Astrocyte (in vitro differentiated cells and primary cell): Measurements from ENCODE around the gene ZNF586. TPM values are rescaled to one million over a fixed set of nuclear protein-coding genes. Genes with fewer than 3 reads are reported as not detected.

Source experiments
- DNase-seq: peaks from one replicate; pipeline ENCODE4 v3.0.0-alpha.2; 2010; ENCODE audit warnings: low read depth
- FAIRE-seq: peaks from 2 replicates; lab custom pipeline; 2011; peaks lifted over from hg19 to GRCh38; lab: Jason Lieb, UNC
- H2AFZ ChIP-seq: 2 replicates; pipeline ENCODE4 v1.6.0; 2012; ENCODE audit warnings: low read depth, low read length, inconsistent platforms
- H3K27ac ChIP-seq: 2 replicates; pipeline ENCODE4 v1.5.1; 2011; ENCODE audit warnings: low read depth, low read length, inconsistent platforms
- H3K27me3 ChIP-seq: 2 replicates; pipeline ENCODE4 v1.6.0; 2011; ENCODE audit warnings: low read length, inconsistent platforms; ENCODE audit not compliant: insufficient read depth
- H3K36me3 ChIP-seq: 2 replicates; pipeline ENCODE4 v1.5.1; 2011; ENCODE audit warnings: low read length, inconsistent platforms; ENCODE audit not compliant: insufficient read depth
- H3K4me1 ChIP-seq: 2 replicates; pipeline ENCODE4 v1.5.1; 2011; ENCODE audit warnings: low read length, inconsistent platforms; ENCODE audit not compliant: insufficient read depth
- H3K4me2 ChIP-seq: 2 replicates; pipeline ENCODE4 v1.6.0; 2012; ENCODE audit warnings: low read length, inconsistent platforms
- H3K4me3 ChIP-seq: 2 replicates; pipeline ENCODE4 v1.5.1; 2011; ENCODE audit warnings: low read depth, mild to moderate bottlenecking, low read length, inconsistent platforms; ENCODE audit not compliant: insufficient read depth
- H3K79me2 ChIP-seq: 2 replicates; pipeline ENCODE4 v1.6.0; 2012; ENCODE audit warnings: mild to moderate bottlenecking, low read length, inconsistent platforms; ENCODE audit not compliant: insufficient read depth
- H3K9ac ChIP-seq: 2 replicates; pipeline ENCODE4 v1.6.0; 2012; ENCODE audit warnings: mild to moderate bottlenecking, low read length, inconsistent platforms
- H3K9me3 ChIP-seq: 2 replicates; pipeline ENCODE4 v1.5.1; 2012; ENCODE audit warnings: low read depth, mild to moderate bottlenecking, low read length, inconsistent platforms; ENCODE audit not compliant: insufficient read depth
- H4K20me1 ChIP-seq: 2 replicates; pipeline ENCODE4 v1.6.0; 2012; ENCODE audit warnings: low read length, inconsistent platforms; ENCODE audit not compliant: insufficient read depth
- H3K27ac Mint-ChIP-seq: one replicate; pipeline ENCODE4 v1.8.0; 2021; ENCODE audit warnings: mild to moderate bottlenecking, mixed read lengths; ENCODE audit not compliant: unreplicated experiment
- H3K27me3 Mint-ChIP-seq: one replicate; pipeline ENCODE4 v1.8.0; 2021; ENCODE audit warnings: low read depth, mixed read lengths; ENCODE audit not compliant: unreplicated experiment
- H3K36me3 Mint-ChIP-seq: one replicate; pipeline ENCODE4 v1.8.0; 2021; ENCODE audit warnings: low read depth, mixed read lengths; ENCODE audit not compliant: unreplicated experiment
- H3K4me1 Mint-ChIP-seq: one replicate; pipeline ENCODE4 v1.8.0; 2021; ENCODE audit warnings: low read depth, mixed read lengths; ENCODE audit not compliant: unreplicated experiment
- H3K4me3 Mint-ChIP-seq: one replicate; pipeline ENCODE4 v1.8.0; 2021; ENCODE audit warnings: mild to moderate bottlenecking, moderate library complexity, mixed read lengths; ENCODE audit not compliant: unreplicated experiment
- H3K9me3 Mint-ChIP-seq: one replicate; pipeline ENCODE4 v1.8.0; 2021; ENCODE audit warnings: mild to moderate bottlenecking, mixed read lengths; ENCODE audit not compliant: unreplicated experiment
- EZH2 ChIP-seq: IDR thresholded peaks from 2 replicates; pipeline ENCODE4 v1.6.1; 2012; ENCODE audit warnings: mild to moderate bottlenecking, low read length, inconsistent platforms; ENCODE audit not compliant: insufficient read depth
- total RNA-seq: library from RNA; stranded (reverse); gene quantifications from 2 replicates; pipeline ENCODE4 v1.2.1, GENCODE V29; 2021
- TF ChIP-seq, protein P1 (sequence below): IDR thresholded peaks from 2 replicates; pipeline ENCODE4 v1.5.1; 2011; ENCODE audit warnings: low read depth, mild to moderate bottlenecking, inconsistent platforms, low read length, moderate library complexity; ENCODE audit not compliant: insufficient read depth

ZNF586 gene
- total RNA-seq, 1 donor from 2014 or later: 11.5 TPM

DNA sequence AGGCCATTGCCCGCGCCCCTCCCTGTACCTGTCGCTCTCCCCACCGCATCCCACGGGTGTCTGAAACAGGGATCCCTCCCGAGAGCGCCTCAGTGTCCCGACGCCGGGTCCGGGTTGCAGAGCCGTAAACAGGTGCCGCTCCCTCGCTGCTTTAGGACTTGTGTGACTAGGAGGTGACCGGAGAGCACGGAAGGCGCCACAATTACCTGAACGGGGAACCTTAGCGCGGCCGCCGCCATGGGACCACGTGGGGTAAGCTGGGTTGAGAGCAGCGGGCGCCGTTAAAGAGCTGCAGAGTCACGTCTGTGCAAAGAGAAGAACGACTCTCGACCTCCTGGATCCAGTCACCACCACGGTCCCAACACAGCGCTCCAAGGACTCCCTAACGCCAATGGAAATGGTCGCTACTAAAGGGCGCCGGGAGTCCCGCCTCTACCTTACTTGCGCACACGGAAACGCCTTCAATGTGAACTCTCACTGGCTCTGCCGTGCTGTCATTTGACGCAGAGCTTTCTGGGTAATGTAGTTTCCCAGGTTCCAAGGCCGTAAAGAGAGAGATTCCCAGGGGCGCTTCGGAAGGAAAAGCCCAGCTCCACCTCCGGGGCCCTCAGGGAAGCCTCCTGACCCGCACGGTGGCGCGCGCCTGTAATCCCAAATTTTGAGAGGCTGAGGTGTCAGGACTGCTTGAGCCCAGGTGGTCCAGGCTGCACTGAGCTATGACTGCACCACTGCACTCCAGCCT is 45.2 kb downstream of the ZNF586 start, which contains the start of gene ZNF552:
ZNF552 (minus strand) TSS at position 409 of the 742 bp plus-strand sequence; CDS start at position 239, 170 bp downstream.
- no peaks in the 10 kb centered on the region for H4K20me1 ChIP-seq
- H3K36me3 ChIP-seq: no peaks in the 10 kb centered on the region
- DNase-seq (peak; percentile 90), FAIRE-seq (no peak)
- peak within 1 kb of the TSS; percentile 85 for H3K4me3 ChIP-seq
- H3K27me3 ChIP-seq: no peaks in the 10 kb centered on the region
- H3K9me3 Mint-ChIP-seq: no peaks in the 10 kb centered on the region
- no peaks in the 10 kb centered on the region for H3K27me3 Mint-ChIP-seq
- H2AFZ ChIP-seq: peak within 1 kb of the TSS; percentile 76
- peaks cover 3% of the 10 kb centered on the region for H3K4me1 ChIP-seq
- H3K27ac Mint-ChIP-seq: peak within 1 kb of the TSS; percentile 89
- H3K4me2 ChIP-seq: peak within 1 kb of the TSS; percentile 87
- peak within 1 kb of the TSS; percentile 89 for H3K9ac ChIP-seq
- TF ChIP-seq, protein P1, sequence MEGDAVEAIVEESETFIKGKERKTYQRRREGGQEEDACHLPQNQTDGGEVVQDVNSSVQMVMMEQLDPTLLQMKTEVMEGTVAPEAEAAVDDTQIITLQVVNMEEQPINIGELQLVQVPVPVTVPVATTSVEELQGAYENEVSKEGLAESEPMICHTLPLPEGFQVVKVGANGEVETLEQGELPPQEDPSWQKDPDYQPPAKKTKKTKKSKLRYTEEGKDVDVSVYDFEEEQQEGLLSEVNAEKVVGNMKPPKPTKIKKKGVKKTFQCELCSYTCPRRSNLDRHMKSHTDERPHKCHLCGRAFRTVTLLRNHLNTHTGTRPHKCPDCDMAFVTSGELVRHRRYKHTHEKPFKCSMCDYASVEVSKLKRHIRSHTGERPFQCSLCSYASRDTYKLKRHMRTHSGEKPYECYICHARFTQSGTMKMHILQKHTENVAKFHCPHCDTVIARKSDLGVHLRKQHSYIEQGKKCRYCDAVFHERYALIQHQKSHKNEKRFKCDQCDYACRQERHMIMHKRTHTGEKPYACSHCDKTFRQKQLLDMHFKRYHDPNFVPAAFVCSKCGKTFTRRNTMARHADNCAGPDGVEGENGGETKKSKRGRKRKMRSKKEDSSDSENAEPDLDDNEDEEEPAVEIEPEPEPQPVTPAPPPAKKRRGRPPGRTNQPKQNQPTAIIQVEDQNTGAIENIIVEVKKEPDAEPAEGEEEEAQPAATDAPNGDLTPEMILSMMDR: no peak
- no peak for TF ChIP-seq EZH2
- H3K9me3 ChIP-seq: no peaks in the 10 kb centered on the region
- peak within 1 kb of the TSS; percentile 64 for H3K27ac ChIP-seq
- peaks cover 22% of the 10 kb centered on the region for H3K79me2 ChIP-seq
- H3K4me3 Mint-ChIP-seq: peak within 1 kb of the TSS; percentile 97
- peaks cover 8% of the 10 kb centered on the region for H3K36me3 Mint-ChIP-seq
- peaks cover 15% of the 10 kb centered on the region for H3K4me1 Mint-ChIP-seq

DNA sequence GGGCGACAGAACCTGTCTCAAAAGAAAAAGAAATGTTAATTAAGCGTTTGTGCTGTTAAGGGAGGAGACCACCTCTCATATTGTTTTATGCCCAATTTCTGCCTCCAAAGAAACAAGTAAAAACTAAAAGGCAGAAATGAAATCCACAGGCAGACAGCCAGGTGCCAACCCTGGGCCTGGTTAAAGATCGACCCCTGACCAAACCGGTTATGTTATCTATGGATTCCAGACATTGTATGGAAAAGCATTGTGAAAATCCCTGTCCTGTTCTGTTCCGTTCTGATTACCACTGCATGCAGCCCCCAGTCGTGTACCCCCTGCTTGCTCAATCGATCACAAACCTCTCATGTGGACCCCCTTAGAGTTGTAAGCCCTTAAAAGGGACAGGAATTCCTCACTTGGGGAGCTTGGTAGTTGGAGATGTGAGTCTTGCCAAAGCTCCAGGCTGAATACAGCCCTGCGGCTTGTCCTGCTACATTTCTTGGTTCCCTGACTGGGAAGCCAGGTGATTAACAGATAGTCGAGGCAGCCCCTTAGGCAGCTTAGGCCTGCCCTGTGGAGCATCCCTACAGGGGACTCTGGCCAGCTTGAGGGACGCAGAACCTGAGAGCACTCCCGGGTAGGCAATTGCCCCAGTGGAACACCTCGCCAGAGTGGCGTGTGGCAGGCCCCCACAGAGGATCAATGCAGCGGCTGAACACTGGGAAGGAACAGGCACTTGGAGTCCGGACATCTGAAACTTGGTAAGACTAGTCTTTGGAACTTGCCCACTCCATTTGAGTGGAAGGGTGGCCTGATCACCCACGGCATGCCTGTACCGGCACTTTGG is 46.0 kb downstream of the ZNF586 start:
- Histone ChIP-seq H2AFZ (peak overlapping the region; percentile 76), H3K4me2 (peak overlapping the region; percentile 87), H3K4me3 (peak overlapping the region; percentile 85), H3K9ac (peak overlapping the region; percentile 89), H3K36me3 (no peaks in the 10 kb centered on the region), H3K9me3 (no peaks in the 10 kb centered on the region), H3K79me2 (peaks cover 30% of the 10 kb centered on the region), H3K27ac (no peak overlapping the region), H4K20me1 (peaks cover 1% of the 10 kb centered on the region), H3K27me3 (no peaks in the 10 kb centered on the region), H3K4me1 (peaks cover 4% of the 10 kb centered on the region)
- no peaks in the 10 kb centered on the region for H3K9me3 Mint-ChIP-seq
- peaks cover 8% of the 10 kb centered on the region for H3K36me3 Mint-ChIP-seq
- FAIRE-seq (no peak), DNase-seq (no peak)
- H3K27ac Mint-ChIP-seq: no peak overlapping the region
- no peaks in the 10 kb centered on the region for H3K27me3 Mint-ChIP-seq
- H3K4me3 Mint-ChIP-seq: peak overlapping the region; percentile 97
- peaks cover 13% of the 10 kb centered on the region for H3K4me1 Mint-ChIP-seq
- no peak for TF ChIP-seq EZH2
- TF ChIP-seq, protein P1: no peak
